SH-SY5Y (cell line): ENCODE data around the gene OR1M1.

ENCODE experiments used
- GATA2 ChIP-seq: IDR thresholded peaks from 2 replicates; pipeline ENCODE4 v1.6.1; 2011; ENCODE audit warnings: mild to moderate bottlenecking, low read depth, low read length
- GATA3 ChIP-seq: IDR thresholded peaks from 2 replicates; pipeline ENCODE4 v1.6.1; 2011; ENCODE audit warnings: low read depth, mild to moderate bottlenecking, low read length, moderate library complexity

- no peak for TF ChIP-seq GATA3
- no peak for TF ChIP-seq GATA2
Measured at GRCh38 chr19:9132422-9132821, 45.6 kb downstream of the OR1M1 start.
